ENCODE measurements around the gene MAP2K2.

Gene MAP2K2

GRCh38 chr19:4077800-4078684 is 45.9 kb downstream of the MAP2K2 start:
- DNase-seq (ENCODE audit: low read depth in 2 of 2) = no peak

- DNase-seq (ENCODE audit: low read depth in 2 of 2) = no peak
Observed at GRCh38 chr19:4077007-4077374, 46.9 kb downstream of the MAP2K2 start.

- no peak for DNase-seq (ENCODE audit: low read depth in 2 of 2)
Observed at GRCh38 chr19:4075373-4075772, 48.5 kb downstream of the MAP2K2 start.

GRCh38 chr19:4071610-4072009 is 52.3 kb downstream of the MAP2K2 start:
- no peak for DNase-seq (ENCODE audit: low read depth in 2 of 2)

- no peak for DNase-seq (ENCODE audit: low read depth in 2 of 2)
Observed at GRCh38 chr19:4069331-4069959, 54.5 kb downstream of the MAP2K2 start.

- no peak for DNase-seq (ENCODE audit: low read depth in 2 of 2)
Observed at GRCh38 chr19:4068047-4068966, 55.6 kb downstream of the MAP2K2 start.

- no peak for DNase-seq (ENCODE audit: low read depth in 2 of 2)
Observed at GRCh38 chr19:4067396-4068046, 56.4 kb downstream of the MAP2K2 start.

- no peak for DNase-seq (ENCODE audit: low read depth in 2 of 2)
Observed at GRCh38 chr19:4066682-4067395, 57.1 kb downstream of the MAP2K2 start, which contains the start of gene ZBTB7A. Gene ZBTB7A (minus strand): TSS chr19:4066899. CDS start chr19:4055232, 11,667 bp downstream.

GRCh38 chr19:4066176-4066606 is 57.7 kb downstream of the MAP2K2 start:
- DNase-seq (ENCODE audit: low read depth in 2 of 2) = no peak

GRCh38 chr19:4065430-4066175 is 58.3 kb downstream of the MAP2K2 start:
- DNase-seq (ENCODE audit: low read depth in 2 of 2) = peak; percentile 92 to 94

GRCh38 chr19:4064496-4065260 is 59.2 kb downstream of the MAP2K2 start:
- DNase-seq (ENCODE audit: low read depth in 2 of 2) = no peak

- DNase-seq (ENCODE audit: low read depth in 2 of 2) = no peak
Observed at GRCh38 chr19:4064149-4064495, 59.8 kb downstream of the MAP2K2 start.

- DNase-seq (ENCODE audit: low read depth in 2 of 2) = no peak
Observed at GRCh38 chr19:4063369-4064148, 60.4 kb downstream of the MAP2K2 start.

GRCh38 chr19:4062419-4063368 is 61.2 kb downstream of the MAP2K2 start:
- DNase-seq (ENCODE audit: low read depth in 2 of 2) = no peak

- DNase-seq (ENCODE audit: low read depth in 2 of 2) = no peak
Observed at GRCh38 chr19:4061683-4062418, 62.1 kb downstream of the MAP2K2 start.

- no peak for DNase-seq (ENCODE audit: low read depth in 2 of 2)
Observed at GRCh38 chr19:4061178-4061682, 62.7 kb downstream of the MAP2K2 start.

Data from activated CD4-positive, alpha-beta T cell treated with anti-CD3 and anti-CD28 coated beads for 24 hours (primary cell).